ENCODE data around the gene RPGRIP1. TPM values are rescaled to one million over a fixed set of nuclear protein-coding genes. Genes with fewer than 3 reads are reported as not detected.

The RPGRIP1 gene
- total RNA-seq, 1 donor from 2014 or later, result not detected

GRCh38 chr14:21317398-21317797 lies 37.5 kb downstream of the RPGRIP1 start:
- H3K27me3 ChIP-seq (ENCODE audit: control insufficient read depth, insufficient read depth, low read length), result no peaks in the 10 kb centered on the region
- TF ChIP-seq CTCF (IDR thresholded peaks at IDR 0.05; ENCODE audit: insufficient read depth, low read length, poor library complexity, severe bottlenecking), result no peak
- no peaks in the 10 kb centered on the region for H3K36me3 ChIP-seq (ENCODE audit: control insufficient read depth, insufficient read depth, low read length)
- H3K4me3 ChIP-seq (ENCODE audit: low read depth, low read length), result no peak overlapping the region
- no peak for DNase-seq (ENCODE audit: low read depth)

- no peak for TF ChIP-seq CTCF (IDR thresholded peaks at IDR 0.05; ENCODE audit: insufficient read depth, low read length, poor library complexity, severe bottlenecking)
- DNase-seq (ENCODE audit: low read depth), result no peak
- Histone ChIP-seq H3K27me3 (ENCODE audit: control insufficient read depth, insufficient read depth, low read length) (no peaks in the 10 kb centered on the region), H3K4me3 (ENCODE audit: low read depth, low read length) (no peak overlapping the region), H3K36me3 (ENCODE audit: control insufficient read depth, insufficient read depth, low read length) (no peaks in the 10 kb centered on the region)
Observed at GRCh38 chr14:21320913-21321312, 41.0 kb downstream of the RPGRIP1 start.

- no peaks in the 10 kb centered on the region for H3K27me3 ChIP-seq (ENCODE audit: control insufficient read depth, insufficient read depth, low read length)
- H3K4me3 ChIP-seq (ENCODE audit: low read depth, low read length), result no peak overlapping the region
- no peaks in the 10 kb centered on the region for H3K36me3 ChIP-seq (ENCODE audit: control insufficient read depth, insufficient read depth, low read length)
- DNase-seq (ENCODE audit: low read depth), result no peak
- no peak for TF ChIP-seq CTCF (IDR thresholded peaks at IDR 0.05; ENCODE audit: insufficient read depth, low read length, poor library complexity, severe bottlenecking)
Observed at GRCh38 chr14:21322716-21323115, 42.8 kb downstream of the RPGRIP1 start.

- H3K36me3 ChIP-seq (ENCODE audit: control insufficient read depth, insufficient read depth, low read length), result no peaks in the 10 kb centered on the region
- H3K4me3 ChIP-seq (ENCODE audit: low read depth, low read length), result no peak overlapping the region
- no peak for TF ChIP-seq CTCF (IDR thresholded peaks at IDR 0.05; ENCODE audit: insufficient read depth, low read length, poor library complexity, severe bottlenecking)
- no peak for DNase-seq (ENCODE audit: low read depth)
- H3K27me3 ChIP-seq (ENCODE audit: control insufficient read depth, insufficient read depth, low read length), result no peaks in the 10 kb centered on the region
Observed at GRCh38 chr14:21326972-21327371, 47.1 kb downstream of the RPGRIP1 start.

Other genes starting within 250 kb of the RPGRIP1 start
- not detected in 2 replicates for gene TPPP2, start 249.9 kb upstream of the RPGRIP1 start, total RNA-seq
- gene RNASE13, start 245.3 kb upstream of the RPGRIP1 start, total RNA-seq, result not detected in 2 replicates
- gene RNASE7, start 237.7 kb upstream of the RPGRIP1 start, total RNA-seq, result not detected in 2 replicates
- gene RNASE8, start 222.3 kb upstream of the RPGRIP1 start, total RNA-seq, result not detected in 2 replicates
- gene ARHGEF40, start 209.8 kb upstream of the RPGRIP1 start, total RNA-seq, result 59.4 and 59.7 TPM in 2 replicates
- 25.5 and 34.5 TPM in 2 replicates for gene ZNF219, start 181.4 kb upstream of the RPGRIP1 start, total RNA-seq
- gene TMEM253, start 179.0 kb upstream of the RPGRIP1 start, total RNA-seq, result not detected in 2 replicates
- gene OR5AU1, start 124.0 kb upstream of the RPGRIP1 start, total RNA-seq, result not detected in 2 replicates
- gene HNRNPC, start 10.6 kb upstream of the RPGRIP1 start, total RNA-seq, result 723 and 773 TPM in 2 replicates
- 74.8 and 77.8 TPM in 2 replicates for gene SUPT16H, start 103.9 kb downstream of the RPGRIP1 start, total RNA-seq
- 60.6 and 88.7 TPM in 2 replicates for gene CHD8, start 176.0 kb downstream of the RPGRIP1 start, total RNA-seq
- 27.5 and 29.5 TPM in 2 replicates for gene RAB2B, start 196.9 kb downstream of the RPGRIP1 start, total RNA-seq
- 67.4 and 84.5 TPM in 2 replicates for gene TOX4, start 197.1 kb downstream of the RPGRIP1 start, total RNA-seq
- gene METTL3, start 231.3 kb downstream of the RPGRIP1 start, total RNA-seq, result 37.7 and 40.4 TPM in 2 replicates
- 14.2 and 17.1 TPM in 2 replicates for gene SALL2, start 246.3 kb downstream of the RPGRIP1 start, total RNA-seq

Data from kidney epithelial cell (primary cell).